H9 (cell line): ENCODE data around the gene ERCC6L. TPM values are rescaled to one million over a fixed set of nuclear protein-coding genes. Genes with fewer than 3 reads are reported as not detected.

ENCODE experiments used
- DNase-seq: peaks from one replicate; pipeline ENCODE4 v3.0.0-alpha.2; 2017
- H2AFZ ChIP-seq: one replicate; pipeline ENCODE4 v1.6.1; 2013; ENCODE audit warnings: mild to moderate bottlenecking, low read length, control low read depth, moderate library complexity
- H2AK5ac ChIP-seq: 2 replicates; pipeline ENCODE4 v1.6.1; 2013; ENCODE audit warnings: low read length, control low read depth, mixed read lengths; ENCODE audit not compliant: insufficient read length
- H2BK120ac ChIP-seq: one replicate; pipeline ENCODE4 v1.6.1; 2013; ENCODE audit warnings: low read depth, mild to moderate bottlenecking, low read length, control low read depth, inconsistent platforms; ENCODE audit not compliant: poor library complexity, severe bottlenecking
- H2BK12ac ChIP-seq: 2 replicates; pipeline ENCODE4 v1.6.1; 2013; ENCODE audit warnings: low read length, control low read depth, mixed read lengths, low read depth; ENCODE audit not compliant: insufficient read length
- H2BK15ac ChIP-seq: 2 replicates; pipeline ENCODE4 v1.6.1; 2013; ENCODE audit warnings: low read depth, low read length, control low read depth
- H2BK20ac ChIP-seq: one replicate; pipeline ENCODE4 v1.6.1; 2013; ENCODE audit warnings: low read depth, mild to moderate bottlenecking, low read length, control low read depth, inconsistent platforms; ENCODE audit not compliant: poor library complexity, severe bottlenecking
- H2BK5ac ChIP-seq: 2 replicates; pipeline ENCODE4 v1.6.1; 2013; ENCODE audit warnings: low read length, control low read depth, mixed read lengths; ENCODE audit not compliant: insufficient read length
- H3K14ac ChIP-seq: 2 replicates; pipeline ENCODE4 v1.6.1; 2013; ENCODE audit warnings: low read length, control low read depth; ENCODE audit not compliant: insufficient read depth
- H3K18ac ChIP-seq: 2 replicates; pipeline ENCODE4 v1.6.1; 2013; ENCODE audit warnings: low read depth, mild to moderate bottlenecking, mixed read lengths, low read length, control low read depth; ENCODE audit not compliant: insufficient read length
- H3K23ac ChIP-seq: 2 replicates; pipeline ENCODE4 v1.6.1; 2013; ENCODE audit warnings: low read length, control low read depth, mixed read lengths, low read depth; ENCODE audit not compliant: insufficient read length
- H3K23me2 ChIP-seq: 2 replicates; pipeline ENCODE4 v1.6.1; 2013; ENCODE audit warnings: low read depth, mild to moderate bottlenecking, mixed read lengths, low read length, control low read depth; ENCODE audit not compliant: insufficient read length, poor library complexity, severe bottlenecking
- H3K27ac ChIP-seq: 2 replicates; pipeline ENCODE4 v1.5.1; 2013; ENCODE audit warnings: low read length, control low read depth, mixed read lengths, low read depth; ENCODE audit not compliant: insufficient read length
- H3K27me3 ChIP-seq: 2 replicates; pipeline ENCODE4 v1.6.1; 2013; ENCODE audit warnings: low read length, control low read depth, inconsistent platforms; ENCODE audit not compliant: insufficient read depth
- H3K4ac ChIP-seq: 2 replicates; pipeline ENCODE4 v1.6.1; 2013; ENCODE audit warnings: low read depth, mild to moderate bottlenecking, control low read depth, inconsistent platforms, low read length, moderate library complexity
- H3K4me1 ChIP-seq: 2 replicates; pipeline ENCODE4 v1.6.1; 2013; ENCODE audit warnings: low read length, control low read depth, inconsistent platforms; ENCODE audit not compliant: insufficient read depth
- H3K4me2 ChIP-seq: 2 replicates; pipeline ENCODE4 v1.6.1; 2013; ENCODE audit warnings: low read length, control low read depth, mixed read lengths; ENCODE audit not compliant: insufficient read length, insufficient read depth
- H3K56ac ChIP-seq: 2 replicates; pipeline ENCODE4 v1.6.1; 2013; ENCODE audit warnings: low read depth, mild to moderate bottlenecking, mixed read lengths, low read length, control low read depth; ENCODE audit not compliant: insufficient read length
- H3K79me1 ChIP-seq: 2 replicates; pipeline ENCODE4 v1.6.1; 2013; ENCODE audit warnings: low read depth, mild to moderate bottlenecking, moderate library complexity, low read length, control low read depth, inconsistent platforms; ENCODE audit not compliant: insufficient read depth, poor library complexity, severe bottlenecking
- H3K79me2 ChIP-seq: 2 replicates; pipeline ENCODE4 v1.6.1; 2013; ENCODE audit warnings: low read length, control low read depth, inconsistent platforms; ENCODE audit not compliant: insufficient read depth
- H3K9ac ChIP-seq: 2 replicates; pipeline ENCODE4 v1.6.1; 2013; ENCODE audit warnings: low read length, control low read depth, mixed read lengths; ENCODE audit not compliant: insufficient read length; ENCODE audit errors: extremely low read depth
- H3K9me3 ChIP-seq: one replicate; pipeline ENCODE4 v1.6.1; 2013; ENCODE audit warnings: low read depth, low read length, inconsistent platforms; ENCODE audit not compliant: control insufficient read depth
- H3T11ph ChIP-seq: one replicate; pipeline ENCODE4 v1.6.1; 2013; ENCODE audit warnings: mild to moderate bottlenecking, low read length, control low read depth, inconsistent platforms
- H4K20me1 ChIP-seq: one replicate; pipeline ENCODE4 v1.6.1; 2013; ENCODE audit not compliant: control insufficient read depth, insufficient read length, insufficient read depth
- H4K5ac ChIP-seq: 2 replicates; pipeline ENCODE4 v1.6.1; 2013; ENCODE audit warnings: low read depth, mild to moderate bottlenecking, mixed read lengths, low read length, control low read depth; ENCODE audit not compliant: insufficient read length
- H4K8ac ChIP-seq: replicated peaks from 2 replicates; pipeline ENCODE4 v1.6.1; 2013; ENCODE audit warnings: low read length, control low read depth, mixed read lengths, low read depth; ENCODE audit not compliant: insufficient read length
- H4K91ac ChIP-seq: 2 replicates; pipeline ENCODE4 v1.6.1; 2013; ENCODE audit warnings: low read depth, mild to moderate bottlenecking, moderate library complexity, mixed read lengths, low read length, control low read depth; ENCODE audit not compliant: insufficient read length
- H3K27ac Mint-ChIP-seq, 3 experiments: 2 replicates in 2 of 3; 3 replicates in 1 of 3; pipeline ENCODE4 v1.8.0; 2020 to 2021; ENCODE audit warnings: mixed read lengths in 3 of 3, mild to moderate bottlenecking in 1 of 3, moderate library complexity in 1 of 3
- H3K27me3 Mint-ChIP-seq: 2 replicates; pipeline ENCODE4 v1.8.0; 2021; ENCODE audit warnings: low read depth, mild to moderate bottlenecking, moderate library complexity, mixed read lengths
- H3K36me3 Mint-ChIP-seq, 3 experiments: 2 replicates in 2 of 3; 3 replicates in 1 of 3; pipeline ENCODE4 v1.8.0; 2020 to 2021; ENCODE audit warnings: low read depth in 3 of 3, mixed read lengths in 3 of 3; ENCODE audit not compliant: insufficient read depth in 1 of 3
- H3K4me1 Mint-ChIP-seq, 2 experiments: 2 replicates each; pipeline ENCODE4 v1.8.0; 2020; ENCODE audit warnings: mixed read lengths in 2 of 2
- H3K4me3 Mint-ChIP-seq, 2 experiments: 2 replicates in 1 of 2; 3 replicates in 1 of 2; pipeline ENCODE4 v1.8.0; 2020 to 2021; ENCODE audit warnings: mild to moderate bottlenecking in 2 of 2, mixed read lengths in 2 of 2, moderate library complexity in 1 of 2
- H3K9me3 Mint-ChIP-seq, 2 experiments: 2 replicates in 1 of 2; 3 replicates in 1 of 2; pipeline ENCODE4 v1.8.0; 2020; ENCODE audit warnings: mild to moderate bottlenecking in 2 of 2, mixed read lengths in 2 of 2, moderate library complexity in 1 of 2
- CTCF ChIP-seq: fragments of 200-600 bp; sonication (generic); conservative IDR thresholded peaks from 3 replicates; pipeline ENCODE4 v1.8.0; 2021; ENCODE audit warnings: antibody characterized with exemption, mild to moderate bottlenecking
- WGBS: extraction: QIAGEN DNeasy Blood & Tissue Kit; methylation state at CpG from one replicate; pipeline ENCODE4 v1.1.7; 2013; ENCODE audit warnings: missing lambda C conversion rate, low lambda C conversion rate, mixed read lengths; ENCODE audit not compliant: insufficient read length; ENCODE audit errors: extremely low coverage; 5-methylcytosine and 5-hydroxymethylcytosine counted together
- total RNA-seq: library from RNA; stranded (reverse); gene quantifications from 2 replicates; pipeline ENCODE4 v1.2.1, GENCODE V29; 2021

The ERCC6L gene
- total RNA-seq, 1 experiment from 2014 or later: 18.1 TPM

DNA sequence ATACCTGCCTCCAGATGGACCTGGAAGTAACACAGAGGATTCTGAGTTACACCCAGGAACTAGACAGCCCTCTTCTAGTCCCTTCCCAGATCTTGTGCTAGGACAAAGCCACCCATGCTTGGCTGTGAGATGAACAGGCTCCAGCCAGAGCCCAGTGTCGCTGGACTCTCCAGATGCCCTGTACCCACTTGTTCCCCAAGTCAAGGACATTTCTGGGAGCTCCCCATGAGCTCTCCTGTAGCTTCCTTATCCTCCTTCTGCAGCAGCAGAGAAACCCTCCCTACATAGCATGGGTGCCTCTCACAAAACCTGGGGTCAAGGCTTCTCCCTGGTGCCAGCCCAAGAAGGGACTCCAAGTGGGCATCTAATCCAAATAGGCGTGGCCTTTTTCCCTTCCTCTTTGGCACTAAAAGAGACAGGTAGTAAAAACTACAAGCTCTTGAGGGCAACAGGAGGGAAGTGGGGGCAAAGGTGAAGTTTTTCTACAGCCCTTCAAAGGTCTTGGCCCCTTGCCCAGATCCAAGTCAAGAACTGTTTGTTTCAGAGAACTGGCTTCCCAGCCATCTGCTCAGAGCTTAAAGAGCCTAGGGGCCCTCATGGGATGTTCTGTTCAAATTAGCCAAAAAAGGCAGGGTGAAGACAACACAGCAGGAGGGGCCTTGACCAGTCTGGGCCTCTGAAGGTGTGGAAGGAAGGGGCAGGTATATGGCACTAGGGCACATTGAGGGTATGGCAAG lies 8.5 kb upstream of the ERCC6L start:
- Histone ChIP-seq H2BK120ac (no peak overlapping the region), H3K9ac (no peak overlapping the region), H2BK5ac (no peak overlapping the region), H3K4ac (no peak overlapping the region), H3K27me3 (no peaks in the 10 kb centered on the region), H2AK5ac (no peak overlapping the region), H3K27ac (no peak overlapping the region), H2BK20ac (no peak overlapping the region), H4K91ac (no peak overlapping the region), H3T11ph (no peak overlapping the region), H4K5ac (no peak overlapping the region), H3K18ac (no peak overlapping the region), H3K23me2 (no peaks in the 10 kb centered on the region), H4K8ac (no peak overlapping the region), H3K79me1 (no peaks in the 10 kb centered on the region), H2BK12ac (no peak overlapping the region), H4K20me1 (no peaks in the 10 kb centered on the region), H2BK15ac (no peak overlapping the region), H3K56ac (no peak overlapping the region), H3K23ac (no peak overlapping the region), H3K4me1 (no peaks in the 10 kb centered on the region), H3K9me3 (peaks cover 28% of the 10 kb centered on the region), H3K79me2 (no peaks in the 10 kb centered on the region), H3K14ac (no peak overlapping the region), H3K4me2 (no peak overlapping the region), H2AFZ (no peak overlapping the region)
- no CpG with 5 or more reads among the region's 2 CpGs for WGBS
- Mint-ChIP-seq H3K36me3 (peaks cover 0 to 5% (median 0%) of the 10 kb centered on the region in 3 experiments; a peak in 2 of 7 replicates), H3K27ac (no peak overlapping the region), H3K27me3 (no peaks in the 10 kb centered on the region; the same call in 1 of the 2 replicates), H3K4me1 (no peaks in the 10 kb centered on the region), H3K4me3 (no peak overlapping the region), H3K9me3 (peaks cover 67 to 73% of the 10 kb centered on the region in 2 experiments)
- DNase-seq: no peak
- TF ChIP-seq CTCF: no peak
